KOPT-K1 (cell line): Measurements from ENCODE around the gene KIF16B.
"Not testable (repeated sequence)": the region's sequence is repeated elsewhere in the genome, so short reads cannot be mapped to it uniquely, and the experiment has no call there.

ENCODE experiments used
- H3K27ac ChIP-seq: fragments of 200-600 bp; sonication (generic); 2 replicates; pipeline ENCODE4 v1.5.1; 2016; ENCODE audit warnings: antibody characterized with exemption, mild to moderate bottlenecking, low read depth, low read length; ENCODE audit not compliant: poor library complexity, severe bottlenecking
- H3K36me3 ChIP-seq: fragments of 200-600 bp; sonication (generic); 2 replicates; pipeline ENCODE4 v1.5.1; 2017; ENCODE audit warnings: antibody characterized with exemption, mild to moderate bottlenecking, low read length, moderate library complexity; ENCODE audit not compliant: insufficient read depth
- H3K9me3 ChIP-seq: fragments of 200-600 bp; sonication (generic); 2 replicates; pipeline ENCODE4 v1.5.1; 2017; ENCODE audit warnings: antibody characterized with exemption, low read length, mild to moderate bottlenecking; ENCODE audit not compliant: insufficient read depth, poor library complexity, severe bottlenecking

KIF16B gene

DNA sequence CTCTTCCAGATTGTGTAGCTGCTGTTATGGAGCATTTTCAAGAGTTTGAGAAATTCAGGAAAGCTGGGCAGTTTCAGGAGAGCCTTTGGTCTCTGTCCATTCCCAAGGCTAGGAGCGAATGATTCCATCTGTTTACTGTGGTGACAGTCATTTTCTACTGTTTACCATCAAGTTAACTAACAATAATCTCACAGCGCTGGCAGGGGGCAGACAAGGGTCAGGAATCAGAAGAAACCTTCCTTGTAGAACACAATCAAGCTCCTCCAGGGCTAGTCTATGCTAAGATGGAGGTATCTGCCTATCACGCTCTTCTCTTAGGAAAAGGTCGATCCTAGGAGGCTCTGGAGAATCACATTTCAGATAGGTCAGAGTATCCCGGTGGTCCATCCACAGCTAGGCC, 293.9 kb downstream of the KIF16B start:
- Histone ChIP-seq H3K36me3 (no peaks in the 10 kb centered on the region), H3K9me3 (no peaks in the 10 kb centered on the region), H3K27ac (no peak overlapping the region)

DNA sequence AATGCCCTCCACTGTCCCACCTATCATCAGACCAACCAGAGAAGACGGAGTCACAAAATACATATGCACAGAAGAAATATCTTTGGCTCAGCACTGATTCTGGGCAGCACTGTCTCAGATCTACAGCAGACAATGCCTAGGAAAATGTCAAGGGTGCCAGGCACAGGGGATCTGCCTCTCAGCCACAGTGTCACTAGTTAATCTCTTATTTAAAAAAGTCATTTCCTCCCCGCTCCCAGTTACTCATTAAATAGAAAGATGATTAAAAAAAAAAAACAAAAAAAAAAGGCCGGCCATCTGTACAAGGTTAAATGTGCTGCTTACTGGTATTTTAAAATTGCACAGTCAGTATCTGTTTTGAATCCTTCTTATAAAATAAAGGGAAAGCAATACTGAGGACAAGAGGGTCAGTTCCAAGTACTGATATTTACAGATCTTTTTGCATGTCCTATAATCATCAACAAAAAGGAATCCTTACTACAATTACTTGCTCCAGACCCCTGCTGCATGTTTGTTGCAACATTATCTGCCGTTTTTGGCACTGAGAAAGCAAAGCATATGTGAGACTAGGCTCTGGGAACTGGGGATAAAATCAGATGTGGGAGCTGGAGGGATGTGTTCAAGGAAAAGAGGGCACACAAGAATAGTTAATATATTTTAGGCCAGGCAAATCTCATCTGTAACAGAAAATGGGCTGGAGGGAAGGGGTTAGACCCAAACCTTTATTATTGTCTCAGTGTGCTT, 299.3 kb downstream of the KIF16B start:
- H3K36me3 ChIP-seq, result no peaks in the 10 kb centered on the region
- no peak overlapping the region for H3K27ac ChIP-seq
- no peaks in the 10 kb centered on the region for H3K9me3 ChIP-seq

DNA sequence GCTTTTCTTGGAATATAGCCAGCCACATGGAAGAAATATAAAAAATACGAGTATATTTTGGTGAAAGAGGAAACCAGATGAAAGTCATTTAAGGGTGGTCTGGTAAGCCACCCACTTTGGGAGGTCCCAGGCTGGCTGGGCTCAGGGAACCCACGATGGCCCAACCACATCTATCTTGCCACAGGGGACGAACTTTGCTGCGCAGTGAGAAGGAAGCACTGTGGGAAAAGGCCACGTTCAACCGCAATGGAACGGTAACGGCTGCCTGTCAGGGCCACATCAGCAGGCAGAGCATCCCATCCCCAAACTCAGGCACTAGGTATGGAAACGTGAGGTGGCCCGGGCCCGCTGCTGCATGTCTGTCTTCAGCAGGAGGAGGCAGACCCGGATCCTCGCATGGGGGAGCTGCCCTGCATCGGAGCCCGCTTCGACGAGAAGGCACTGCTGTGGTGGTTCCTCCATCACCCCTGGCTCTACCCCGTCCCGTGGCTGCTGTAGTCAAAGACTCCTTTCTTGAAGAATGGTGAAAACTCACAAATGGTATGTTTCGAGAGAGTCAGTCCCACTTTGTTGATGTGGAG, 300.4 kb downstream of the KIF16B start:
- no peaks in the 10 kb centered on the region for H3K36me3 ChIP-seq
- no peak overlapping the region for H3K27ac ChIP-seq
- no peaks in the 10 kb centered on the region for H3K9me3 ChIP-seq

DNA sequence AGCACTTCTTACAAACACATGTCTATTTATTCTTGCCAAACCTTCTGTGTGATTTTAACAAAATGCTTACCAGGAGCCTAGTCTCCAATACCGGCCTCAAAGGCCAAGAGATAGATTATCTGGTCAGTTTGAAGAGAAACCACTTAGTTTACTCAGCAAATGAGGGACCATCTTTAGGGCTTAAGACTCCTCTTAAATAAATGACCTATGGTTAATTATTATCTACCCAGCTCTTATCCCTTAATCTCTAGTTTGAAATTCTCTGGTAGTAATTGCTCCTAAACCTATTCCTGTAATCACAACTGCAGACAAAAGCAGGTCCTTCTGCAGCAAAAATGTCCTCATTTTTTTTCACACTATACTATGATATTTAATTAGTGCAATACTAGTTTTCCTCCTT, 301.8 kb downstream of the KIF16B start:
- no peaks in the 10 kb centered on the region for H3K36me3 ChIP-seq
- no peak overlapping the region for H3K27ac ChIP-seq
- H3K9me3 ChIP-seq, result peaks cover 11% of the 10 kb centered on the region

DNA sequence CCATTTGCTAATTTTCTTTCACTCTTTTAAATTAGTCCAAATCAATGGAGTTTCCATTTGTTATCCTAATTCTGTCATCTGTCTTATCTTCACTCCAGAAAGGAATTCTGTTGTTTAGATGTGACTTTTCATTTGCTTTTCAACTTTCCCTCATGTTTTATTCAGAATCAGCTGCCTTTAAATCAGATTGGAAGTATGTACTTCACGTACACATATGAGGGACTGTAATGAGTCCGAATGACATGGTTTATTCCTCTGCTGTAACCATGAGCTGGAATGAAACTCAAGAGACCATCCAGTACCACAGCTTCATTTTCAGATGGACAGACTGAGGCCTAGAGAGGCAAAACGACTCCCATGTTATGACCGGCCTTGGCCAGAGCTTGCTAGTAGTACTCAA, 302.3 kb downstream of the KIF16B start:
- Histone ChIP-seq H3K27ac (no peak overlapping the region), H3K9me3 (peaks cover 15% of the 10 kb centered on the region), H3K36me3 (no peaks in the 10 kb centered on the region)

DNA sequence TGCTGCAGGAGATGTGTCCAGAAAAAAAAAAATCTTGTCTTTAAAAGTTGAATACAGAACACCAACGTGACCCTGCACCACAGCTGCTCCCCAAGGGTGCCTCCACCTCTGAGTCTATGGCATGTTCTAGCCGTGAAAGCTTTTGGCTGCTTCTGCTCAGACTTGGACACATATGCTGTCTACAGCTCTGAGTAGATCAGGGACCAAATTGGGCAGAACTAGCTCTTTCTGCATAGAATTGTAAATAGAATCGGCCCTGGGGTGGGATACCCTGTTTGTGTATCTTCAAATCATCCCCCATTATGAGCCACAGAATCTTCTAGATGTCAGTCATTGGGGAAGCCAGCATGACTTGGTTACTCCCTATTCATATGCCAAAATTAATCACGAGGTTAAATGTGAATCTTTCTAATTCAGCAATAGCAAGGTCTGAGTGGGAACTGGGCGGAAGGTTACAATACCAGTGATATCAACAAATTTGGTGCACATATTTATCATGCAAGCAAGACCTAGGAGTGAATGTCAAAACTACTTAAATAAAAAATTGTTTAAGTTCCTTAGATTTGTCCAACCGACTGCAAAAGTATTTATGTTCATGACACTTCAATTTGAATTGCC, 302.8 kb downstream of the KIF16B start:
- H3K27ac ChIP-seq, result no peak overlapping the region
- no peaks in the 10 kb centered on the region for H3K36me3 ChIP-seq
- H3K9me3 ChIP-seq, result peaks cover 21% of the 10 kb centered on the region

DNA sequence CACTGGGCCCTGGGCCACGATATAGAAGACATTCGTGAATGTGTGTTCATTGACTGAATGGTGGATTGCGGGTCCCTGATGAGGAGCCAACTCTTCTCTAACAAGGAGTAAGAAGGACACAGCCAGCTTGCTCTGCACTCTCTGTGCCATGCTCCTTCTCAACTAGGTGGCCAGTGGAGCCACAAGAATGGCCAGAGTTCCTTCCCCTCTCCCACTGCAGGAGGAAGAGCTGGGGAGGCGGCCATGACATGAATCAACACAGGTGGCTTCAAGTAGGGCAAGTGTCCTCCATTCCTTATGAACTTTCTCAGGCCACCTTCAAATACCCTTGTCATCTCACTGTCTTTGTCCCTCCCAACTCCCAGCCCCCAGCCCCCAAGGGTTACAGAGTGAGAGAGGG, 305.7 kb downstream of the KIF16B start:
- peaks cover 23% of the 10 kb centered on the region for H3K9me3 ChIP-seq

DNA sequence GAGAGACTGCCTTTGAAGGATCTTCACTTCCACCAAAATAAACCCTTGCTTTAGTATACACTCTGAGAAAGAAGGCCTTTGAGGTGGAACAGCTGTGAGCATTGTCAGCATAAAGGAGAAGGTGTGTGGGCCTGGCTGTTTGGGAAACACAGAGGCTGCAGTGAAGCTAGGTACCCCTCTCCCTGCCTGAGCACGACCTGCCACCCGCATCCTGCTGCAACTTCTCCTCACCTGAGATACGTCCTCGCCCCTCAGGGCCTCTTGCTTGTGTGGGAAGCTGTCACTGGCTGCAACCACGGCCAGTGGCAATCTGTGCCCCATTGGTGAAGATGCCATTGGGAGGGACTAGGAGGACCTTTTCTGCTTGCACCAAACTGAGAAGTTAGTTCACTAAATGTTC, 307.9 kb downstream of the KIF16B start:
- Histone ChIP-seq H3K36me3 (no peaks in the 10 kb centered on the region), H3K9me3 (peaks cover 23% of the 10 kb centered on the region), H3K27ac (no peak overlapping the region)

More for the DNA sequence above, 305.7 kb downstream of the KIF16B start:
- H3K27ac ChIP-seq, result no peak overlapping the region
- no peaks in the 10 kb centered on the region for H3K36me3 ChIP-seq

DNA sequence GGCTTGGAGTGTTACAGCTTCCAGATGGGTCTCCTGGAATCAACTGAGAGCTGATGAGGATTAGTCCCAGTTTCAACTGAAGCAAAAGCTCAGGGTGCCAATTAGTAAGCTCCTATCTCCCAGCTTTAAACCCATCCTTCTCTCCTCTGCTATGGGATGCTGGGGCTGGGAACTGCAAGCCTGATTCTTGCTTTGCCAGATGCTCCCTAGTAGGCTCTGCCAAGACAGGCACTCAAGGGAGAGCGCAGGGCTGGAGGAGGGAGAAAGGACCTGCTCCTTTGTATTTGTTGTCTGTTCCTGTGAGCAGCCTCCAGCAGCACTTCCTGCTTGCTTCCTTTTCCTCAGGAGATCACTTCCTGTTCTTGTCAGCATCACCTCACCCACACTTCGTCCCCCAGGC, 309.7 kb downstream of the KIF16B start:
- H3K27ac ChIP-seq, result no peak overlapping the region
- H3K36me3 ChIP-seq, result no peaks in the 10 kb centered on the region
- H3K9me3 ChIP-seq, result peaks cover 23% of the 10 kb centered on the region

DNA sequence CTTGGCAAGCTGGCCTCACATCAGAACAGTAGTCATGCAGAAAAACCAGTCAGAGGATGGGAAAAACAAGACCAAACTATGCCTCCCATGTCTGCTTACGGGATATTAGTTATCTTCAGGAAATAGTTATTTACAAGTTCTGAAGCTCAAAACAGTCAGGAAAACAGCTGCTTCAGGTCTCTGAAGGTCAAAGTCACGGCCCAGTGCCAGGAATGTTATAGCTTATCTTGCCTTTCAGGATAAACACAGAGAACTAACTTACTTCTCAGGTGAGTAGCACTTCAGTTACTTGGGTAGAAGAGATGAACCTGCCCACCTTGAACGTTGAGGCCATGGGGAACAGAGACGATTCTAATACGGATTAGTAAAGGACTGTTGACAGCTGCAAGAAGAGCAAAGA, 310.7 kb downstream of the KIF16B start:
- Histone ChIP-seq H3K27ac (no peak overlapping the region), H3K9me3 (peaks cover 21% of the 10 kb centered on the region), H3K36me3 (no peaks in the 10 kb centered on the region)

DNA sequence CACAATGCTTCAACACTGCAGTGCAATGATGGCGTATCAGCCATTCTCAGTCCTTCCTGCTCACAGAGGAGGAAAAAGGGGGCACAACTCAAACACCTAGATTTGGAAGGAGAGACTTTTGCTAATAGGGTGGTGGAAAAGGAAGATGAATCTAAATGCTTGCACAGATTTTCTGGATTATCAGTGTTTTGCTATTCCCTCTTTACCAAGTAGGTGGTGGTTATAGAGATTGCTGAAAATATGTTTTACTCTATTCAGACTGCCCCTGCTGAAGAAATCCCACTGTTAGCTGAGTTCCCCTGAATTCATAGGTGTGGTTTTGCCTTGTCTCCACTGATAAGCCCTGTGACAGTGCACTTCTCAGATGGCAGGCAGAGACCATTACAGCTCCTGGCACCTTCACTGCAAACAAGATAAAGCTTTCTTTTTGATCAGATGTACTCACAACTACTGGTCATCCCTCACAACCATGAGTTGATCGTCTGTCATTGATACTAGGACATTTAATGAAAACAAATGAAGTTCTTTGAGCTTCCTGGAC, 311.4 kb downstream of the KIF16B start:
- Histone ChIP-seq H3K9me3 (peaks cover 16% of the 10 kb centered on the region), H3K36me3 (no peaks in the 10 kb centered on the region), H3K27ac (no peak overlapping the region)

DNA sequence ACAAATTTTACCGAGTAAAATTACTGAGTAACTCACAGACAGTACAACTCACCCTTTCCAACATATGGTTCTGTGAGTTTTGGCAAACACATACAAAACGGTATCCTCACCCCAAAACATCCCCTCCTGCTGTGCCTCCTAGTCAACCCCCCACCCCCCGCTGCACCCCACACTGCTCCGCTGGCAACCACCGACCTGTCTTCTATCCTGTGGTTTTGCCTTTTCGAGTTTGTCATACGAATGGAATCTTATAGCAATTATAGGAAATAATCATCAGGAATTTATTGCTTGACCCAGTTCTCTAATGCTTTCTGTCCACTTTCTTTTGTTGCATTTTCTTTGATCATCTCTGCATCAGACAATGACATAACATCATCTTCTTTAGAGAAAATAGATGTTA, 312.3 kb downstream of the KIF16B start:
- H3K36me3 ChIP-seq, result no peaks in the 10 kb centered on the region

DNA sequence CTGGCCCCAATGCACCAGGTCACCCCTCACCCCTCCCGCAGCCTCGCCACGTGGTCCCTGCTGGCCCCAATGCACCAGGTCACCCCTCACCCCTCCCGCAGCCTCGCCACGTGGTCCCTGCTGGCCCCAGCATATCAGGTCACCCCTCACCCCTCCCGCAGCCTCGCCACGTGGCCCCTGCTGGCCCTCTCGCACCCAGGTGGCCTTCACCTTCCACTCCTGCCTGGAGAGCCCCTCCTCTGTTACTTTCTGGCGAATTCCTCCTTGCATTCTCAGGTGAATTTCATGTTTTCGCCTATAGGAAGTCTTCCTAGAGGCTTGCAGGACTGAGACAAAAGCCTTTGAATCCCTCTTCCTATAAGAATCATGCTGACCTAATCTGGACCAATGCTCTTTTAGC, 313.1 kb downstream of the KIF16B start:
- H3K27ac ChIP-seq, result not testable (repeated sequence)

More for the DNA sequence above, 312.3 kb downstream of the KIF16B start:
- no peak overlapping the region for H3K27ac ChIP-seq
- peaks cover 7% of the 10 kb centered on the region for H3K9me3 ChIP-seq

DNA sequence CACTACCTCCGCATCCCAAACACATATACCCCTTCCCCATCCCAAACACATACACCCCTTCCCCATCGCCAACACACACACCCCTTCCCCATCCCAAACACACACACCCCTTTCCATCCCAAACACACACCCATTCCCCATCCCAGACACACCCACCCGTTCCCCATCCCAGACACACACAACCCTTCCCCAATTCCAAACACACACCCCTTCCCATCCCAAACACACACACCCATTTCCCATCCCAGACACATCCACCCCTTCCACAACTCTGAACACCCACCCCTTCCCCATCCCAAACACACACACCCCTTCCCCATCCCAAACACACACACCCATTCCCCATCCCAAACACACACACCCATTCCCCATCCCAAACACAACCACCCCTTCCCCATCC, 314.5 kb downstream of the KIF16B start:
- Histone ChIP-seq H3K9me3 (no peaks in the 10 kb centered on the region), H3K27ac (no peak overlapping the region), H3K36me3 (no peaks in the 10 kb centered on the region)

More for the DNA sequence above, 313.1 kb downstream of the KIF16B start:
- H3K36me3 ChIP-seq, H3K9me3 ChIP-seq: not testable (repeated sequence)

DNA sequence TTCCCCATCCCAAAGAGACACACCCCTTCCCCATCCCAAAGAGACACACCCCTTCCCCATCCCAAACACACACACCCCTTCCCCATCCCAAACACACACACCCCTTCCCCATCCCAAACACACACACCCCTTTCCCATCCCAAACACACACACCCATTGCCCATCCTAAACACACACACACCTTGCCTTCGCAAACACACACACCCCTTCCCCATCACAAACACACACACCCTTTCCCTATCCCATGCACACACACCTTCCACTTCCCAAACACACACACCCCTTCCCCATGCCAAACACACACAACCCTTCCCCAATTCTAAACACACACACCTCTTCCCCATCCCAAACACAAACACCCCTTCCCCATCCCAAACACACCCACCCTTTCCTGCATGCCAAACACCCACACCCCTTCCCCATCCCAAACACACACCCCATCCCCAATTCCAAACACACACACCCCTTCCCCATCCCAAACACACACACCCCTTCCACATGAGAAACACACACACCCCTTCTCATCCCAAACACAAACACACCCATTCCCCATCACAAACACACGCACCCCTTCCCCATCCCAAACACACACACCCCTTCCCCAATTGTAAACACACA, 315.3 kb downstream of the KIF16B start:
- Histone ChIP-seq H3K36me3 (no peaks in the 10 kb centered on the region), H3K27ac (no peak overlapping the region), H3K9me3 (no peaks in the 10 kb centered on the region)
